ENCODE data around the gene TARS3. TPM values are rescaled to one million over a fixed set of nuclear protein-coding genes. Genes with fewer than 3 reads are reported as not detected.
"Not testable (repeated sequence)": the region's sequence is repeated elsewhere in the genome, so short reads cannot be mapped to it uniquely, and the experiment has no call there.

Gene TARS3
- total RNA-seq, 1 donor, result 8.7 TPM

DNA sequence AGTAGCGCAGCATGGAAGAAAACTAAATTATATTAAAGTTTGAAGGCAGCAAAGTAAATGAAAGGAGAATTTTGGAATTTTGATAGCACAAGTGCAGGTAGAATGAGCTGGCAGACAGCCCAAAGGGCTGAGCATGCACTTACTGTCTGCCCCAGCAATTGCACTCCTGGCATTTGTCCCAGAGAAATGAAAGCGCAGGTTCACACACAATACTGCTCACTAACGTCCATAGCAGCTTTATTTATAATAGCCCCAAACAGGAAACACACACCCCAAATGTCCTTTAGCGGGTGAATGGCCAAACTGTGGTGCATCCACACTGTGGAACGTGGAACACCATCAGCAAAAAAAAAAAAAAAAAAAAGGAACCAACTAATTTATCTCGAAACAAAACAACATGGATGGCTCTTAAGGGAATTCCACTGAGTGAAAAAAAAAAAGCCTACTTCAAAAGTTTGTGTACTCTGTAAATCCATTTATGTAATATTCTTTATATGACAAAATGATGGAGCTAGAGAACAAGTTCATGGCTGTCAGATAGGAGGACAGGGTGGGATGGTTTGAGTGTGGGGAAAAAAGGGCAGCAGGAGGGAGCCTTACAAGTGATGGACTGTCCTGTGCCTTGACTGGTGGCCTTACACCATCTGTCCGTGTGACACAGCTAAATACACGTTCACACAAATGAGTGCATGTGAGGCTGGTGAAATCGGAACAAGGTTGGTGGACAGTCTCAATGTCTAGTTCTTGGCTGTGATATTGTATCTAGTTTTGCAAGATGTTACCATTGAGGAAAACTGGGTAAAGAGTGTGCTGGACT is 66.1 kb downstream of the TARS3 start:
- no peak for DNase-seq (ENCODE audit: insufficient read length, low spot score, missing footprints)
- Histone ChIP-seq H3K36me3 (ENCODE audit: insufficient read depth, low read length) (peaks cover 6% of the 10 kb centered on the region), H3K9me3 (ENCODE audit: low read depth, low read length) (no peaks in the 10 kb centered on the region), H3K27ac (ENCODE audit: low read depth, low read length) (no peak overlapping the region), H4K20me1 (ENCODE audit: insufficient read depth, low read length) (no peaks in the 10 kb centered on the region), H3K79me2 (ENCODE audit: insufficient read depth, low read length) (no peaks in the 10 kb centered on the region), H2AFZ (ENCODE audit: low read length) (no peak overlapping the region), H3K27me3 (ENCODE audit: insufficient read depth, low read length) (no peaks in the 10 kb centered on the region), H3K4me1 (ENCODE audit: insufficient read depth, low read length) (peaks cover 3% of the 10 kb centered on the region), H3K4me2 (ENCODE audit: insufficient read depth, low read length) (no peak overlapping the region), H3K4me3 (ENCODE audit: insufficient read depth, low read length) (no peak overlapping the region)
- TF ChIP-seq CTCF (IDR thresholded peaks at IDR 0.05; ENCODE audit: extremely low read depth, low read depth, low read length), result no peak

- peak; percentile 23 for DNase-seq (ENCODE audit: insufficient read length, low spot score, missing footprints)
- no peaks in the 10 kb centered on the region for H3K9me3 ChIP-seq (ENCODE audit: low read depth, low read length)
- H3K4me2 ChIP-seq (ENCODE audit: insufficient read depth, low read length), result no peak overlapping the region
- no peak overlapping the region for H2AFZ ChIP-seq (ENCODE audit: low read length)
- peaks cover 6% of the 10 kb centered on the region for H3K79me2 ChIP-seq (ENCODE audit: insufficient read depth, low read length)
- H3K27me3 ChIP-seq (ENCODE audit: insufficient read depth, low read length), result no peaks in the 10 kb centered on the region
- H3K4me1 ChIP-seq (ENCODE audit: insufficient read depth, low read length), result peaks cover 7% of the 10 kb centered on the region
- peaks cover 6% of the 10 kb centered on the region for H3K36me3 ChIP-seq (ENCODE audit: insufficient read depth, low read length)
- no peak overlapping the region for H3K4me3 ChIP-seq (ENCODE audit: insufficient read depth, low read length)
- TF ChIP-seq CTCF (IDR thresholded peaks at IDR 0.05; ENCODE audit: extremely low read depth, low read depth, low read length), result no peak
- no peaks in the 10 kb centered on the region for H4K20me1 ChIP-seq (ENCODE audit: insufficient read depth, low read length)
- no peak overlapping the region for H3K27ac ChIP-seq (ENCODE audit: low read depth, low read length)
Observed at GRCh38 chr15:101657171-101657570, 67.1 kb downstream of the TARS3 start.

- H2AFZ ChIP-seq (ENCODE audit: low read length); DNase-seq (ENCODE audit: insufficient read length, low spot score, missing footprints); H3K27ac ChIP-seq (ENCODE audit: low read depth, low read length); H3K27me3 ChIP-seq (ENCODE audit: insufficient read depth, low read length); H3K4me3 ChIP-seq (ENCODE audit: insufficient read depth, low read length); H3K36me3 ChIP-seq (ENCODE audit: insufficient read depth, low read length); H3K4me2 ChIP-seq (ENCODE audit: insufficient read depth, low read length); H3K9me3 ChIP-seq (ENCODE audit: low read depth, low read length): not testable (repeated sequence)
- H3K4me1 ChIP-seq (ENCODE audit: insufficient read depth, low read length), result peaks cover 21% of the 10 kb centered on the region
- peaks cover 26% of the 10 kb centered on the region for H3K79me2 ChIP-seq (ENCODE audit: insufficient read depth, low read length)
- H4K20me1 ChIP-seq (ENCODE audit: insufficient read depth, low read length), result peaks cover 14% of the 10 kb centered on the region
Observed at GRCh38 chr15:101654624-101655337, 69.5 kb downstream of the TARS3 start.

GRCh38 chr15:101654171-101654570 is 70.1 kb downstream of the TARS3 start:
- H3K27me3 ChIP-seq (ENCODE audit: insufficient read depth, low read length), result no peaks in the 10 kb centered on the region
- no peak overlapping the region for H2AFZ ChIP-seq (ENCODE audit: low read length)
- peaks cover 9% of the 10 kb centered on the region for H3K36me3 ChIP-seq (ENCODE audit: insufficient read depth, low read length)
- H3K27ac ChIP-seq (ENCODE audit: low read depth, low read length), result no peak overlapping the region
- H3K9me3 ChIP-seq (ENCODE audit: low read depth, low read length), result no peaks in the 10 kb centered on the region
- no peak overlapping the region for H3K4me3 ChIP-seq (ENCODE audit: insufficient read depth, low read length)
- DNase-seq (ENCODE audit: insufficient read length, low spot score, missing footprints), result no peak
- peaks cover 32% of the 10 kb centered on the region for H3K79me2 ChIP-seq (ENCODE audit: insufficient read depth, low read length)
- H3K4me2 ChIP-seq (ENCODE audit: insufficient read depth, low read length), result no peak overlapping the region
- peaks cover 17% of the 10 kb centered on the region for H4K20me1 ChIP-seq (ENCODE audit: insufficient read depth, low read length)
- TF ChIP-seq CTCF (IDR thresholded peaks at IDR 0.05; ENCODE audit: extremely low read depth, low read depth, low read length), result no peak
- peaks cover 21% of the 10 kb centered on the region for H3K4me1 ChIP-seq (ENCODE audit: insufficient read depth, low read length)
